Ishikawa (cell line): ENCODE measurements around the gene RAPGEF4.

Experiments
- CREB1 ChIP-seq: IDR thresholded peaks from 2 replicates; pipeline ENCODE4 v1.6.1; 2012; ENCODE audit warnings: low read depth
- TAF1 ChIP-seq: IDR thresholded peaks from 2 replicates; pipeline ENCODE4 v1.6.1; 2012; ENCODE audit warnings: low read depth, mild to moderate bottlenecking
- TCF12 ChIP-seq: IDR thresholded peaks from 2 replicates; pipeline ENCODE4 v1.6.1; 2012; ENCODE audit warnings: low read depth
- TEAD4 ChIP-seq: IDR thresholded peaks from 2 replicates; pipeline ENCODE4 v1.6.1; 2012
- TF ChIP-seq, protein P1 (sequence below): IDR thresholded peaks from 2 replicates; pipeline ENCODE4 v1.6.1; 2012; ENCODE audit warnings: low read depth, mild to moderate bottlenecking

DNA sequence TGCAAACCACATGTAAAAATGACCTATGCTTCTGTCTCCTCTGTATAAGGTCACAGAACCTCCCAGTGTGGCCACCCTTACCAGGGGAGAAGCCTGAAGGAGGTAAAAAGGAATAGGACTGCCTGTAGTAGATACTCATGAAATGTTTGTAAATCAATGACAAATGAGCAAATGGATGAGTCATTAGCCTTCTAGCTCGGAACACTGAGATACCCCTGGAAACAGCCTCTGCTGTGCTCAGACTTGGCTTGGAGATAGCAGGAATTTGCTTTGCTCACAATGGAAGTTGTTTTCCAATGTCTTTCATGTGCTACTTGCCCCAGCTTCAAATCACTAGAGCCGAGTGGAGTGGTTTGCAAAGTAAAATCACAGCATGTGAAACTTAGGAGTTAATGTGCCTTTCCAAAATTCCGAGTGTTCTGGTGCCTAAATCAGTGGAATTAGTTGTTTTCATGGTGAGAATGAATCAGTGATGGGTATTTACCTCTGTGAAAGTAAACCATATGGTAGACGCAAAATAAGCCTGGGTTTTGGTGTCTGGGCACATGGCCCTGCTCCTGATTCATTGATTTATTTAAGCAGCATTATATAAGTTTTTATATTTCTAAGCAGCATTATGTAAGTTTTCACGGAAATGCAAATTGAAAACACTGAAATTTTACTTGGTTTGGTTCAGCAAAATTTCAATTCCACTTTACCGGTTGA lies 186.0 kb downstream of the RAPGEF4 start:
- TF ChIP-seq CREB1 (no peak), TAF1 (no peak), TCF12 (no peak), TEAD4 (no peak)
- TF ChIP-seq, protein P1, sequence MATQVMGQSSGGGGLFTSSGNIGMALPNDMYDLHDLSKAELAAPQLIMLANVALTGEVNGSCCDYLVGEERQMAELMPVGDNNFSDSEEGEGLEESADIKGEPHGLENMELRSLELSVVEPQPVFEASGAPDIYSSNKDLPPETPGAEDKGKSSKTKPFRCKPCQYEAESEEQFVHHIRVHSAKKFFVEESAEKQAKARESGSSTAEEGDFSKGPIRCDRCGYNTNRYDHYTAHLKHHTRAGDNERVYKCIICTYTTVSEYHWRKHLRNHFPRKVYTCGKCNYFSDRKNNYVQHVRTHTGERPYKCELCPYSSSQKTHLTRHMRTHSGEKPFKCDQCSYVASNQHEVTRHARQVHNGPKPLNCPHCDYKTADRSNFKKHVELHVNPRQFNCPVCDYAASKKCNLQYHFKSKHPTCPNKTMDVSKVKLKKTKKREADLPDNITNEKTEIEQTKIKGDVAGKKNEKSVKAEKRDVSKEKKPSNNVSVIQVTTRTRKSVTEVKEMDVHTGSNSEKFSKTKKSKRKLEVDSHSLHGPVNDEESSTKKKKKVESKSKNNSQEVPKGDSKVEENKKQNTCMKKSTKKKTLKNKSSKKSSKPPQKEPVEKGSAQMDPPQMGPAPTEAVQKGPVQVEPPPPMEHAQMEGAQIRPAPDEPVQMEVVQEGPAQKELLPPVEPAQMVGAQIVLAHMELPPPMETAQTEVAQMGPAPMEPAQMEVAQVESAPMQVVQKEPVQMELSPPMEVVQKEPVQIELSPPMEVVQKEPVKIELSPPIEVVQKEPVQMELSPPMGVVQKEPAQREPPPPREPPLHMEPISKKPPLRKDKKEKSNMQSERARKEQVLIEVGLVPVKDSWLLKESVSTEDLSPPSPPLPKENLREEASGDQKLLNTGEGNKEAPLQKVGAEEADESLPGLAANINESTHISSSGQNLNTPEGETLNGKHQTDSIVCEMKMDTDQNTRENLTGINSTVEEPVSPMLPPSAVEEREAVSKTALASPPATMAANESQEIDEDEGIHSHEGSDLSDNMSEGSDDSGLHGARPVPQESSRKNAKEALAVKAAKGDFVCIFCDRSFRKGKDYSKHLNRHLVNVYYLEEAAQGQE = no peak
